GM12864 (cell line): ENCODE results near the gene GRAMD1A.
"Not testable (repeated sequence)": the region's sequence is repeated elsewhere in the genome, so short reads cannot be mapped to it uniquely, and the experiment has no call there.

Source experiments
- DNase-seq: peaks from one replicate; pipeline ENCODE4 v3.0.0-alpha.2; 2011; ENCODE audit warnings: low read depth
- H3K4me3 ChIP-seq: 2 replicates; pipeline ENCODE4 v1.5.1; 2011; ENCODE audit warnings: mild to moderate bottlenecking, low read depth, low read length, control low read depth
- CTCF ChIP-seq: IDR thresholded peaks from 2 replicates; pipeline ENCODE4 v1.5.1; 2011; ENCODE audit warnings: low read depth, mild to moderate bottlenecking, moderate library complexity, low read length, control low read depth, inconsistent platforms; ENCODE audit errors: missing control alignments

GRAMD1A gene

GRCh38 chr19:35026418-35026817 is 26.3 kb downstream of the GRAMD1A start:
- H3K4me3 ChIP-seq, result no peak overlapping the region
- DNase-seq, result no peak
- TF ChIP-seq CTCF, result no peak

- no peak for DNase-seq
- no peak overlapping the region for H3K4me3 ChIP-seq
- no peak for TF ChIP-seq CTCF
These were observed 26.9 kb downstream of the GRAMD1A start for GRCh38 chr19:35027009-35027408.

- DNase-seq, result no peak
- H3K4me3 ChIP-seq, result no peak overlapping the region
- no peak for TF ChIP-seq CTCF
These were observed 27.9 kb downstream of the GRAMD1A start for GRCh38 chr19:35027851-35028599.

- DNase-seq, H3K4me3 ChIP-seq: not testable (repeated sequence)
These were observed 28.4 kb downstream of the GRAMD1A start for GRCh38 chr19:35028600-35028885.

- not testable (repeated sequence) for H3K4me3 ChIP-seq, DNase-seq
These were observed 29.2 kb downstream of the GRAMD1A start for GRCh38 chr19:35029275-35029736.

GRCh38 chr19:35029737-35030256 is 29.7 kb downstream of the GRAMD1A start:
- TF ChIP-seq CTCF, result no peak
- no peak for DNase-seq
- no peak overlapping the region for H3K4me3 ChIP-seq

GRCh38 chr19:35030257-35031071 is 30.3 kb downstream of the GRAMD1A start, which contains the start of gene SCN1B:
Gene SCN1B (plus strand): TSS chr19:35030470. CDS start chr19:35030821, 351 bp downstream.
- H3K4me3 ChIP-seq, result no peak within 1 kb of the TSS; the same call in 1 of the 2 replicates
- no peak for DNase-seq
- no peak for TF ChIP-seq CTCF
